ENCODE data around the gene NLRC3.
"Not testable (repeated sequence)": the region's sequence is repeated elsewhere in the genome, so short reads cannot be mapped to it uniquely, and the experiment has no call there.

Gene NLRC3

DNA sequence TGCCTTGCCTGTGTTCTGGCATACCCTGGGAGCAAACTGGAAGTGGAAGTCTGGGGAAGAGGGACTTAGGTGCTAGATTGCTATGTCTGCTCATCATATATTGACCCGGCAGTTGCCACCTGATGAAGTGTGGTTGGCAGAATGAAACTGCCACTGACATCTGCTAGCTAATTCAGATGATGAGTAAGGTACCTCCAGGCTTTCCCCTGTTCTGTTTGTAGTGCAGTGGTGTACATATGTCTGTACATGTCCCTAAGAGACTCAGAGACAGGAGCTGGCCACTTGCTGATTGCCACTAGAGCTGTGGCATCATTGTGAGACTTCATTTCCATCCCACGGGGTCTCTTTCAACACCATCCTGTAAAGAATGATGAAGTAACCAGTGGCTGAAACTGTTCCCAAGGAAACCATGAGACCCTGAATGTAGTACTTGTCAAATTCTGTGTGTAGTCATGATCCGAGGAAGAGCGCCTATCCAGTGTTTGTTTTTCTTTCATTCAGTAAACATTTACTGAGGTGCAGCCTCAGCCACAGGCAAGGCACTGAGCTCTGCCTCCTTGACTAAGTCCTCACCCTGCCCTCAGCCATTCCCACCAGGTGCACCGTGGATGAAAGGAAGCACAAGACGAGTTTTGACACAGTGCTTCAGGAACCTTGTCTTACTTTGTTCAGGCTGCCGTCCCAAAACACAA lies 63.2 kb downstream of the NLRC3 start:
- DNase-seq (ENCODE audit: low spot score): no peak

DNA sequence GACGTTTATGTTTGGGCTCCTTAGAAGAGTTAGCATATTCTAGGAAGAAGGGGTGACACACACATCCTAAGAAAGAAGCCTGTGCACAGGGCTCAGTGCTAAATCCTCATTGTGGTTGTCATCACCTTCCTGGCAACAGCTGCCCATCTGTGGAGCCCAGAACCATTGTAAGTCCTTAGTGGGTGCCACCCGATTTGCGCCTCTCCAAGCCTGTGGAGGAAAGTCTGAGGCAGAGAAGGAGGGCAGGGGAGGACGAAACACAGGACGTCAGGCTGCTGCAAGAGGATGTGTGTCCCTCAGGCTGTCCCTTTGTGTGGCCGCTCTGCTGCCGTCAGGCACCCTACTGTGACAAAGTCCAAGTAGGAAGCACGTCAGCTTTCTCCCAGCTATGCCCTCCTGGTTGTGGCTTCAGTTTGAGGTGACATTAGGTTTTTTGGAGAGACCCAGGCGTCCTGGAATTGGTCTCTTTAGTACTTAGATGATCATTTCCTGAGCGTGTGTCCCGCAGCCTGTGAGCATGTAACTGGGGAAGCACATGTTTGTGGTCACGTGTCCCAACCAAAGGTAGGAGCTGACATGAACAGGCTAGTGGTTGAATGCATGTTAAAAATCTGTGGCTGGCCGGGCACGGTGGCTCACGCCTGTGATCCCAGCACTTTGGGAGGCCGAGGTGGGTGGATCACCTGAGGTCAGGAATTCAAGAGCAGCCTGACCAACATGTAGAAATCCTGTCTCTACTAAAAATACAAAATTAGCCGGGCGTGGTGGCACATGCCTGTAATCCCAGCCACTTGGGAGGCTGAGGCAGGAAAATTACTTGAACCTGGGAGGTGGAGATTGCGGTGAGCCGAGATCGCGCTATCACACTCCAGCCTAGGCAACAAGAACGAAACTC lies 65.7 kb downstream of the NLRC3 start:
- no peak for DNase-seq (ENCODE audit: low spot score)

DNA sequence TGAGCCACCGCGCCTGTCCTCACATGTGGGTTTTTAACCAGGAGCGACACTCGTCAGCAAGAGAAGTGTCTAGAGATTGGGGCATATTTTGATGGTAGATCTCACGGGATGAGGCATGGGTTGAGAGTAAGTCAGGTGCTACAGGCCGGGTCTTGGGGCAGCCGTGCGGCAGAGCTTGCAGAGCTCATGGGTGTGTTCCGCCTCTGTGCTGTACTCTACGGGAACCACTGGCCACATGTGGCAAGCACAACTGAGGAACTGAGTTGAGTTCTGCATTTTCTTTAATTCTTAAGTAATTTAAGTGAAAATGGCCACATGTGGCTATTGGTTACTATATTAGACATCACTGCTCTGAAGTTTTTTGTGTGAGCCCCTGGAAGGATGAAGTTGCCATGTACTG lies 66.8 kb downstream of the NLRC3 start:
- no peak for DNase-seq (ENCODE audit: low spot score)

DNA sequence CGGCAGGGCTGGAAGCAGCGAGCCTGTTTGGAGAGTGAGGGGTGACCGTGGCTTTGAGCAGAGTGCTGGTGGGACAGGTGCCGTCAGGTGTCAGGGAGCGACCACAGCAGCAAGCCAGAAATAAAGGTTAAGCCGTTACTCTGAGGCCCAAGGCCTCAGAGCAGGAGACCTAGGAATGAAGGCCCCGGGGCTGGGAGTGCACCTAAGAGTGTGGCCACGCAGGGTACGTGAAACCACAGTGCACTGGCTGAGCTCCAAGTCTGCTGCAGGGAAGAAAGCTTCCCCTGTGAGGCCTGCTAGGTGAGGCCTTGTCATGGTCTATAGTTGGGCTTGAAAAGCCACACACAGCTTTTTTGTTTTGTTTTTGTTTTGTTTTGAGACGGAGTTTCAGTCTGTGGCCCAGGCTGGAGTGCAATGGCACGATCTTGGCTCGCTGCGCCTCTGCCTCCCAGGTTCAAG lies 67.7 kb downstream of the NLRC3 start:
- peak; percentile 36 for DNase-seq (ENCODE audit: low spot score)

DNA sequence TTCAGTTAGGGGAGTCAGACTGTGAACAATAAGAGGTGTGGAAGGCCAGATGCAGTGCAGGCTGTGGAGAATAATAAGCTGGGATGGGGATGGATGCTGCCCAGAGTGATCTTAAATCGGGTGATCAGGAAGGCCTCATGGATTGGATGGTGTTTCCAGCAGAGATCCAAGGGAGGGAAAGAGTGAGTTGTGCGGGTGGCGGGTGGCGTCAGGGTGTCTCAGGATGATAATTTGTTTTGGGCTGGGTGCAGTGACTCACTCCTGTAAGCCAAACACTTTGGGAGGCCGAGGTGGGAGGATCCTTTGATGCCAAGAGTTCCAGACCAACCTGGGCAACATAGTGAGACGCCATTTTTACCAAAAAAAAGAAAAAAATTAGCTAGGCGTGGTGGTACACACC lies 68.5 kb downstream of the NLRC3 start:
- DNase-seq (ENCODE audit: low spot score): no peak

DNA sequence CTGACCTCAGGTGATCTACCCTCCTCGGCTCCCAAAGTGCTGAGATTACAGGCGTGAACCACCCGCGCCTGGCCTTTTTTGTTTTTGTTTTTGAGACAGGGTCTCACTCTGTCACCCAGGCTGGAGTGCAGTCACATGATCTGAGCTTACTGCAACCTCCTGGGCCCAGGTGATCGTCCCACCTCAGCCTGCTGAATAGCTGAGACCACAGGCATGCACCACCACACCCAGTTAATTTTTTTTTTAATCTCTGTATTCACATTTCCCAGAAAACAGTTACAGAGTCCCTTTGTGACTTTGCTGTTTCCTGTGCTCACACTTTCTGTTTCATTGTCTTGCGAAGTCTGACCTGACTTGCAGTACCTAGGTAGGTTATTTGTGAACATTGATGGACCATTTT lies 73.7 kb downstream of the NLRC3 start:
- DNase-seq (ENCODE audit: low spot score): peak; percentile 92

DNA sequence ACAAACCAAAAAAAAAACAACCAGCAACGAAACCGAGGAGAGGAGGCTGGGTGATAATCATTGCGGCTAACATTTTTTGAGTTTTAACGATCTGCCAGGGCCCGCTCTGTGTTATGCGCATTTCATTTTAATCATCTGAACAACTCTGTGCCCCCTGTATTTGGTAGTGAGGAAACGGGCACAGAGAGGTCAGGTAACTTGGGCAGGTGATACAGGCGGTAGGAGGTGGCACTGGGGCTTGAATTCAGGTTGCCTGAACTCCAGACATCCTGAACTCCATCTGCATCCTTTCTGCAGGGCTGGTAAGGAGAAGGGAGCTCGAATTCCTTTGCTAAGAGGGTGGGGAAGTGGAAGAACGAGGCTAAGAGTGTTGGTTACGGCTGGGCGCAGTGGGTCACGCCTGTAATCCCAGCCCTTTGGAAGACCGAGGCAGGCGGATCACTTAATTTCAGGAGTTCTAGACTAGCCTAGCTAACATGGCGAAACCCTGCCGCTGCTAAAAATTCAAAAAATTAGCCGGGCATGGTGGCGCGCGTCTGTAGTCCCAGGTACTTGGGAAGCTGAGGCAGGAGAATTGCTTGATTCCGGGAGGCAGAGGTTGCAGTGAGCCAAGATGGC lies 75.3 kb downstream of the NLRC3 start:
- no peak for DNase-seq (ENCODE audit: low spot score)

DNA sequence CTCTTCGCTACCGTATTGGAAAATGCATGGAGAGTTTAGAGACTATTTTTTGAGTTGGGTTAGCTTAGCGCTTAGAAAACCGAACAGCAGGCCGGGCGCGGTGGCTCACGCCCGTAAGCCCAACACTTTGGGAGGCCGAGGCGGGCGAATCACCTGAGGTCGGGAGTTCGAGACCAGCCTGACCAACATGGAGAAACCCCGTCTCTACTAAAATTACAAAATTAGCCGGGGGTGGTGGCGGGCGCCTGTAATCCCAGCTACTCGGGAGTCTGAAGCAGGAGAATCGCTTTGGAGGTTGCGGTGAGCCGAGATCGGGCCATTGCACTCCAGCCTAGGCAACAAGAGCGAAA lies 75.8 kb downstream of the NLRC3 start:
- DNase-seq (ENCODE audit: low spot score): not testable (repeated sequence)

DNA sequence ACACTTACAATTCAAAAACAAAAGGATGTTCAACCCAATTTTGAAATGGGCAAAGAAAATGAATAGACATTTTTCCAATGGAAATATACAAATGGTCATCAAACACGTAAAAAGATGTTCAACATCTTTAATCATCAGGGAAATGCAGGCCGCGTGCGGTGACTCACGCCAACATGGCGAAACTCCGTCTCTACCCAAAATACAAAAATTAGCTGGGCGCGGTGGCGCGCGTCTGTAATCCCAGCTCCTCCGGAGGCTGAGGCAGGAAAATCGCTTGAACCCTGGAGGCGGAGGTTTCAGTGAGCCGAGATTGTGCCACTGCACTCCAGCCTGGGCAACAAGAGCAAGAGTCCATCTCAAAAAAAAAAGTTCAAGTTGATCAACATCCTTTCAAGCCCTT lies 78.2 kb downstream of the NLRC3 start:
- no peak for DNase-seq (ENCODE audit: low spot score)

DNA sequence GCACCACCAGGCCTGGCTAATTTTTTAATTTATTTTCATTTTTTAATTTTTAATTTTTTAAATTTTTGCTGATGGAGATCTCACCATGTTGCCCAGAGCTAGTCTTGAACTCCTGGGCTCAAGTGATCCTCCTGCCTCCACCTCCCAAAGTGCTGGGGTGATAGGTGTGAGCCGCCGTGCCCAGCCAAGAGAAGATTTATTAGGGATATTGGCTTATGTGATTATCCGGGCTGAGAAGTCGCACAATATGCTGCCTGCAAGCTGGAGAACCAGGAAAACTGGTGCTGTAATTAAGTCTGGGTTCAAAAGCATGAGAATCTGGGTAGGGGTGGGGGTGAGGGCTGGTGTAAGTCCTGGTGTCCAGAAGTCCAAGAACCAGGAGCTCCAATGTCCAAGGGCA lies 79.4 kb downstream of the NLRC3 start:
- DNase-seq (ENCODE audit: low spot score): no peak

DNA sequence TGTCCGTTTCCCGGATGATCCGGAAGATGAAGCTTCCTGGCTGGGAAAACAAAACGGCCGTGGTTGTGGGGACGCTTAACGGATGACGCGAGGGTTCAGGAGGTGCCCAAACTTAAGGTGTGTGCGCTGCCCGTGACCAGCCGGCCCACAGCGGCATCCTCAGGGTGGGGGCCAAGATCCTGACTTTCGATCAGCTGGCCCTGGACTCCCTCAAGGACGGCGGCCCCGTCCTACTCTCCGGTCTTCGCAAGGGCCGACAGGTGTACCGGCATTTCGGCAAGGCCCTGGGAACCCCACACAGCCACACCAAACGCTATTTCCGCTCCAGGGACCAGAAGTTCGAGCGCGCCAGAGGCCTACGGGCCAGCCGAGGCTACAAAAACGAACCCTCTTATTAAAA lies 80.8 kb downstream of the NLRC3 start:
- DNase-seq (ENCODE audit: low spot score): no peak

DNA sequence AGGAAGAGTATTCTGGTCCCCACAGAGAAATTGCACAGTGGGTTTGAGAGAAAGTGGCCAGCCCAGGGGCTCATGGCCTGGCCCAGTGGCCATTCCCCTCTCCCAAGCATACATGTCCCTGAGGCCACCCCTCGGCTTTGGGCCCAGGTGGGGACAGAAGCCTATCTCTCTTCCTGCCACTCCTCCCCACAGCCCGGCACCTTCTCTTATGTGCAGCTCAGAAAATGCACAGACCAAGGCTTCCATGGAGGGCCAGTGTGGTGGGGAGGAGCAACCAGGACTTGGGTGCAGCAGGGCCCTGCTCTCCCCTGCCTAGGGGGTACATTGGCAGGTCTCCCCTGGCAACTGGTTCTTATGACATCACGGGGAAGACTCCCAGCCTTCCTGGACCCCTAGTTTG lies 82.0 kb downstream of the NLRC3 start, which contains the start of gene C16orf90:
C16orf90 (minus strand) TSS at position 314 of the 400 bp plus-strand sequence; CDS start at position 246, 68 bp downstream.
- DNase-seq (ENCODE audit: low spot score): no peak

DNA sequence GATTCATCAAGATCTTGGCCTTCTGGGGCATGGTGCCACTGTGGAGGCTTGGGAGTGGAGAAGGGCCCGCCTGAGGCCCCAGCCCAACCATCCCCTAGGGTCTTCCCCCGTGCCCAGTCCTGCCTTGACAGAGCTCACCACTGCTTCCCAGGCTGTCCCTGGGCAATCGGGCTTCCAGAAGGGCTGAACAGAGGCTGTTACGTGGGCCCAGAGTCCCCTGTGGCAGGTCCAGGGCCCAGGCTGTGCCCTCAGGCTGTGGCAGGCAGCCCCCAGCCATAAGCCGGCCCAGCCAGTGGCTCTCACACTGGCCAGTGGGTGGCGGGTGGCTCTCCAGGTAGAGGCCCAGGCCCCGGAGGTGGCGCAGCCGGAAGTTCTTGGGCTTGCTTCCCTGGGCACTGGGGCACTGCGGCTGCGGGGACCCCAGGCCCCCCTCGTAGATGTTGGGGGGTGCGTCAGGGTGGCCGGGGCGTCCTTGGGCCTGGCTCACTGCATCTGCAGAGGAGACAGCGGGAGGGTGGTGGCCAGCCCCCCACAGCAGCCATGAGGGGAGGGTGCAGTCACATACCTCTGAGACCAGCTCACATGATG lies 82.7 kb downstream of the NLRC3 start:
- no peak for DNase-seq (ENCODE audit: low spot score)

DNA sequence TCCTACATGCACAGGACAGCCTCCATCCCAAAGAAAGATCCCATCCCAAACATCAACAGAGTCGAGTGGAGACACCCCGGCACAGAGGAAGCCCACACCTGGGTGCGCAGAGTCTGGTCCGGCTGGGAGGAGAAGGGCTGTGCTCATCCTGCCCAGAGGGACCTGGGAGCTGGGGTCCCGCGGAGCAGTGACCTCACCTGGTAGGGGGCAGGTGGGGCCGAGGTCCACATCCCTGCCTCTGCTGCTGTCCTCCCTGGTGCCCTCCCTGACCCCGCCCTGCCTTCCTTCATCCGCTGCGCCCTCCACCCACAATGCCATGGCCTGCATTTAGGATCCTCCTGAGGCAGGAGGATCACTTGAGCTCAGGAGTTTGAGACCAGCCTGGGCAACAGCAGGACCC lies 84.8 kb downstream of the NLRC3 start:
- DNase-seq (ENCODE audit: low spot score): no peak

DNA sequence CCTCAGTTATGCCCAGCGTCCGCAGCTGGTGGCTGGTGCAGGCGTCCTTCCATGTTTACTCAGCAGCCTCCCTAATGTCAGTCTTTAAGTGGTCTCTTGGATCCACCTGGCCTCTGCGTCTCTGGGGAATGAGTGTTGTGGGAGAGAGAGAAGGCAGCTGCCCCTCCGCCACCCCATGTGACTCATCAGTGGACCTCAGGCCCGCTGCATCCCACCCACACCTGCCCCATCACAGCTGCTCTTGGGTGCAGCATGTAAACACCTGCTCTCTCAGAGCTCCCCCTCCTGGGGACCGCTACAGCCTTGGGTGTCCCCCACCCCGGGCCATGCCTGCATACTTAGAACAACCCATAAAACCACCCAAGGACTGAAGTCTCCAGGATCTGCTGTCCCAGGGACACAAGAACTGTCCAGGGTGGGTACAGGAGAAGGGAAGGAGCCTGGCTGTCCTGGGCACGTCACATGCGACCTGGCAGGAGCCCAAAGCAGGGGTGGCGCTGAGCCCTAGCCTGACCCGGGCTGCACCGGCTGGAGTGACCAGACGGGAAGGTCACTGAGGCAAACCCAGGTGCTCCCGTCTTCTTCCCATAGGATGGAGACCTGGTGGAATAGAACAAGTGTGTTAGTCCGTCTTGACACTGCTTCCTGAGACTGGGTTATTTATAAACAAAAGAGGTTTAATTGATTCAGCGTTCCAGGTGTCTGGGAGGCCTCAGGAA lies 86.1 kb downstream of the NLRC3 start:
- DNase-seq (ENCODE audit: low spot score): peak; percentile 51

Measured in SW480 (cell line).